Neural cell (in vitro differentiated cells): ENCODE data around the gene LRRK2. TPM values are rescaled to one million over a fixed set of nuclear protein-coding genes. Genes with fewer than 3 reads are reported as not detected.

ENCODE experiments used
- H2AFZ ChIP-seq: fragments of 200-600, 300-800 bp; sonication (generic), shearing (Covaris generic); 2 replicates; pipeline ENCODE4 v1.6.0; 2014; ENCODE audit warnings: low read depth, mild to moderate bottlenecking, antibody characterized with exemption, low read length, moderate library complexity
- H3F3A ChIP-seq: fragments of 200-600 bp; shearing (Covaris generic); 2 replicates; pipeline ENCODE4 v1.6.1; 2016; ENCODE audit warnings: mild to moderate bottlenecking, moderate library complexity, mixed read lengths, antibody characterized with exemption, low read length; ENCODE audit not compliant: insufficient read depth, poor library complexity, severe bottlenecking
- H3K27ac ChIP-seq: fragments of 200-600, 300-800 bp; sonication (generic), shearing (Covaris generic); 2 replicates; pipeline ENCODE4 v1.5.1; 2014; ENCODE audit warnings: mild to moderate bottlenecking, low read length, moderate library complexity
- H3K27me3 ChIP-seq: fragments of 300-800, 200-600 bp; sonication (generic), shearing (Covaris generic); 2 replicates; pipeline ENCODE4 v1.6.0; 2014; ENCODE audit warnings: mild to moderate bottlenecking, low read depth, low read length, moderate library complexity; ENCODE audit not compliant: insufficient read depth
- H3K36me3 ChIP-seq: fragments of 300-800, 200-600 bp; sonication (generic), shearing (Covaris generic); 2 replicates; pipeline ENCODE4 v1.5.1; 2014; ENCODE audit warnings: mild to moderate bottlenecking, antibody characterized with exemption, low read length, moderate library complexity; ENCODE audit not compliant: insufficient read depth
- H3K4me2 ChIP-seq: fragments of 300-800, 200-600 bp; sonication (generic), shearing (Covaris generic); 2 replicates; pipeline ENCODE4 v1.6.0; 2014; ENCODE audit warnings: mild to moderate bottlenecking, low read length
- H3K4me3 ChIP-seq: fragments of 300-800, 200-600 bp; sonication (generic), shearing (Covaris generic); 2 replicates; pipeline ENCODE4 v1.5.1; 2014; ENCODE audit warnings: mild to moderate bottlenecking, low read length, moderate library complexity
- H3K79me2 ChIP-seq: fragments of 200-600 bp; shearing (Covaris generic); replicated peaks from 2 replicates; pipeline ENCODE4 v1.6.0; 2014; ENCODE audit warnings: mild to moderate bottlenecking, low read length, moderate library complexity; ENCODE audit not compliant: insufficient read depth
- H3K9ac ChIP-seq: fragments of 300-800, 200-600 bp; sonication (generic), shearing (Covaris generic); 2 replicates; pipeline ENCODE4 v1.6.1; 2016; ENCODE audit warnings: mild to moderate bottlenecking, low read length, mixed read lengths
- H3K9me2 ChIP-seq: fragments of 200-600 bp; shearing (Covaris generic); 2 replicates; pipeline ENCODE4 v1.6.1; 2016; ENCODE audit warnings: mild to moderate bottlenecking, low read length, mixed read lengths; ENCODE audit not compliant: insufficient read depth
- H3K9me3 ChIP-seq: fragments of 200-600, 300-800 bp; sonication (generic), shearing (Covaris generic); 2 replicates; pipeline ENCODE4 v1.6.1; 2016; ENCODE audit warnings: mild to moderate bottlenecking, mixed run types, low read length, moderate library complexity, mixed read lengths
- H4K20me1 ChIP-seq: fragments of 200-600 bp; shearing (Covaris generic); 2 replicates; pipeline ENCODE4 v1.6.1; 2016; ENCODE audit warnings: mild to moderate bottlenecking, mixed run types; ENCODE audit not compliant: insufficient read depth
- EP300 ChIP-seq: fragments of 450-650 bp; conservative IDR thresholded peaks from 2 replicates; pipeline ENCODE4 v1.6.1; 2014; ENCODE audit warnings: antibody characterized with exemption, mild to moderate bottlenecking, moderate library complexity; ENCODE audit not compliant: poor library complexity, severe bottlenecking
- EZH2 ChIP-seq: fragments of 200-600, 300-800 bp; shearing (Covaris generic), sonication (generic); IDR thresholded peaks from 2 replicates; pipeline ENCODE4 v1.6.1; 2014; ENCODE audit warnings: antibody characterized with exemption, low read length, borderline replicate concordance, mild to moderate bottlenecking; ENCODE audit not compliant: insufficient read depth, poor library complexity, severe bottlenecking
- MXI1 ChIP-seq: fragments of 450-650 bp; conservative IDR thresholded peaks from 2 replicates; pipeline ENCODE4 v1.6.1; 2014; ENCODE audit warnings: antibody characterized with exemption, mild to moderate bottlenecking; ENCODE audit not compliant: poor library complexity, severe bottlenecking
- POLR2AphosphoS5 ChIP-seq: IDR thresholded peaks from 2 replicates; pipeline ENCODE4 v1.6.1; 2012
- RAD21 ChIP-seq: fragments of 450-650 bp; conservative IDR thresholded peaks from 2 replicates; pipeline ENCODE4 v1.6.1; 2014; ENCODE audit warnings: antibody characterized with exemption, mild to moderate bottlenecking, moderate library complexity
- SMC3 ChIP-seq: fragments of 450-650 bp; conservative IDR thresholded peaks from 2 replicates; pipeline ENCODE4 v1.6.1; 2014; ENCODE audit warnings: antibody characterized with exemption, mild to moderate bottlenecking, moderate library complexity; ENCODE audit not compliant: poor library complexity
- TAF1 ChIP-seq: IDR thresholded peaks from 2 replicates; pipeline ENCODE4 v1.6.1; 2012; ENCODE audit warnings: low read depth
- polyA plus RNA-seq: library from polyadenylated mRNA; depleted of rRNA; stranded (reverse); fragments of >200 nt; gene quantifications from 2 replicates; pipeline ENCODE4 v1.2.3, GENCODE V29; 2014
- TF ChIP-seq, protein P1 (sequence below): fragments of 450-650 bp; IDR thresholded peaks from 2 replicates; pipeline ENCODE4 v1.5.1; 2014; ENCODE audit warnings: antibody characterized with exemption, mild to moderate bottlenecking, moderate library complexity; ENCODE audit not compliant: poor library complexity, severe bottlenecking
- TF ChIP-seq, protein P2 (sequence below): IDR thresholded peaks from 2 replicates; pipeline ENCODE4 v1.6.1; 2012; ENCODE audit warnings: borderline replicate concordance

Gene LRRK2
- polyA plus RNA-seq, 1 donor from 2014 or later, result 0.54 TPM

DNA sequence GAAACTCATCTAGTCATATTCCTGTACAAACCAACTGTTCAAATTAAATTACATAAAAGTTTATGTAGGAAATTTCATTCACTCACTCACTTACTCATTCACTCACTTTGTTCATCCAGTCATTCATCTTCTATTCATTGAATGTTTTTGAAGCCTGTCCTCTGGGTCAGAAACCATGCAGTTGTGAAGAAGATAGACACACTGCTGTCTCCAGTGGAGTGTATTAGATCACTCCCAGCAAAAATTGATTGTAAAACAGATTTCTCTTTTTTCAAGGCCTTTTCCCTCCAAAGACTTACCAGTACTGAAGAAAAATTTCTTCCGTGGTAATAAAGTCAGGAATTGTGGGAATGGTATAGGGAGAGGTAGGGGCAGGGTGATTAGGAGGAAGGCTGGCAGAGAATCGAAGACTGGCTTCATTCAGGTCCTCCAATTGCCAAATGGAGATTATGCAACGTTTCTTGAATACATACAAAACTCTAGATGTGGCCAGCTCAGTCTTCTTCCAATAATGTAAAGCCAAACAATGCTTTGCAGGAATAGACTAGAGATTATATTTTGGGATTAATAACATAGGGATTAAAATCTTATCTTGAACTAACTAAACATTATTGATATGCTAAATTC, 9.1 kb downstream of the LRRK2 start:
- no peaks in the 10 kb centered on the region for H3K9me2 ChIP-seq
- H3F3A ChIP-seq, result no peaks in the 10 kb centered on the region
- no peaks in the 10 kb centered on the region for H3K9me3 ChIP-seq
- TF ChIP-seq POLR2AphosphoS5, result no peak
- no peak for TF ChIP-seq EP300
- TF ChIP-seq RAD21, result no peak
- no peak for TF ChIP-seq TAF1
- TF ChIP-seq SMC3, result no peak
- TF ChIP-seq, protein P1, sequence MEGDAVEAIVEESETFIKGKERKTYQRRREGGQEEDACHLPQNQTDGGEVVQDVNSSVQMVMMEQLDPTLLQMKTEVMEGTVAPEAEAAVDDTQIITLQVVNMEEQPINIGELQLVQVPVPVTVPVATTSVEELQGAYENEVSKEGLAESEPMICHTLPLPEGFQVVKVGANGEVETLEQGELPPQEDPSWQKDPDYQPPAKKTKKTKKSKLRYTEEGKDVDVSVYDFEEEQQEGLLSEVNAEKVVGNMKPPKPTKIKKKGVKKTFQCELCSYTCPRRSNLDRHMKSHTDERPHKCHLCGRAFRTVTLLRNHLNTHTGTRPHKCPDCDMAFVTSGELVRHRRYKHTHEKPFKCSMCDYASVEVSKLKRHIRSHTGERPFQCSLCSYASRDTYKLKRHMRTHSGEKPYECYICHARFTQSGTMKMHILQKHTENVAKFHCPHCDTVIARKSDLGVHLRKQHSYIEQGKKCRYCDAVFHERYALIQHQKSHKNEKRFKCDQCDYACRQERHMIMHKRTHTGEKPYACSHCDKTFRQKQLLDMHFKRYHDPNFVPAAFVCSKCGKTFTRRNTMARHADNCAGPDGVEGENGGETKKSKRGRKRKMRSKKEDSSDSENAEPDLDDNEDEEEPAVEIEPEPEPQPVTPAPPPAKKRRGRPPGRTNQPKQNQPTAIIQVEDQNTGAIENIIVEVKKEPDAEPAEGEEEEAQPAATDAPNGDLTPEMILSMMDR, result no peak
- no peak for TF ChIP-seq MXI1
- TF ChIP-seq, protein P2, sequence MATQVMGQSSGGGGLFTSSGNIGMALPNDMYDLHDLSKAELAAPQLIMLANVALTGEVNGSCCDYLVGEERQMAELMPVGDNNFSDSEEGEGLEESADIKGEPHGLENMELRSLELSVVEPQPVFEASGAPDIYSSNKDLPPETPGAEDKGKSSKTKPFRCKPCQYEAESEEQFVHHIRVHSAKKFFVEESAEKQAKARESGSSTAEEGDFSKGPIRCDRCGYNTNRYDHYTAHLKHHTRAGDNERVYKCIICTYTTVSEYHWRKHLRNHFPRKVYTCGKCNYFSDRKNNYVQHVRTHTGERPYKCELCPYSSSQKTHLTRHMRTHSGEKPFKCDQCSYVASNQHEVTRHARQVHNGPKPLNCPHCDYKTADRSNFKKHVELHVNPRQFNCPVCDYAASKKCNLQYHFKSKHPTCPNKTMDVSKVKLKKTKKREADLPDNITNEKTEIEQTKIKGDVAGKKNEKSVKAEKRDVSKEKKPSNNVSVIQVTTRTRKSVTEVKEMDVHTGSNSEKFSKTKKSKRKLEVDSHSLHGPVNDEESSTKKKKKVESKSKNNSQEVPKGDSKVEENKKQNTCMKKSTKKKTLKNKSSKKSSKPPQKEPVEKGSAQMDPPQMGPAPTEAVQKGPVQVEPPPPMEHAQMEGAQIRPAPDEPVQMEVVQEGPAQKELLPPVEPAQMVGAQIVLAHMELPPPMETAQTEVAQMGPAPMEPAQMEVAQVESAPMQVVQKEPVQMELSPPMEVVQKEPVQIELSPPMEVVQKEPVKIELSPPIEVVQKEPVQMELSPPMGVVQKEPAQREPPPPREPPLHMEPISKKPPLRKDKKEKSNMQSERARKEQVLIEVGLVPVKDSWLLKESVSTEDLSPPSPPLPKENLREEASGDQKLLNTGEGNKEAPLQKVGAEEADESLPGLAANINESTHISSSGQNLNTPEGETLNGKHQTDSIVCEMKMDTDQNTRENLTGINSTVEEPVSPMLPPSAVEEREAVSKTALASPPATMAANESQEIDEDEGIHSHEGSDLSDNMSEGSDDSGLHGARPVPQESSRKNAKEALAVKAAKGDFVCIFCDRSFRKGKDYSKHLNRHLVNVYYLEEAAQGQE, result no peak
- TF ChIP-seq EZH2, result no peak
- no peaks in the 10 kb centered on the region for H3K27me3 ChIP-seq
- H3K27ac ChIP-seq, result no peak overlapping the region
- no peaks in the 10 kb centered on the region for H3K79me2 ChIP-seq
- no peak overlapping the region for H2AFZ ChIP-seq
- no peak overlapping the region for H3K9ac ChIP-seq
- H4K20me1 ChIP-seq, result no peaks in the 10 kb centered on the region
- H3K36me3 ChIP-seq, result no peaks in the 10 kb centered on the region
- H3K4me2 ChIP-seq, result no peak overlapping the region
- H3K4me3 ChIP-seq, result no peak overlapping the region

DNA sequence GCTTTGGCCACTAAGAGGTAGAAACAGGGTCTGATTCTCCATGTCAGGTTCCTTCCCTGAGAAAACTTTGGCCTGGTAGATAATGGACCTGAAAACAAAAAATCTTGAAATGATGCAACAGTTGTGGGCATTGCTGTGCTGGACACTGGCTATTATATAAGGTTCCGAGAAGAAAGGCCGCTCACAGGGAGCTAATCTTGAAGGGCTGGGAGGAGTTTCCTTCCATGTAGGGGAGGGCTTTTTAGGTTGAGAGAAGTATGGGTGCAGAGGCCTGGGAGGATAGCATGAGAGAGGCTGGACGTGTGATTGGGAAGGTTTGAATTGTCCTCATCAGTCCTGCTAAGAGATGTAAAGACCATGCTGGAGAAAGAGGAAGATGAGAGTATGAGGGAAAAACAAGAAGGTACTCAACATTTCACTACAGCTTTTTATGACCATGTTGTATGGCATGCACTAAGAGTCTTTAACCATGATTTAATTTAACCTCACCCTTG, 11.6 kb downstream of the LRRK2 start:
- H3K9me3 ChIP-seq, result no peaks in the 10 kb centered on the region
- no peak overlapping the region for H3K9ac ChIP-seq
- no peak overlapping the region for H2AFZ ChIP-seq
- H3K79me2 ChIP-seq, result no peaks in the 10 kb centered on the region
- H3K4me3 ChIP-seq, result no peak overlapping the region
- H3K9me2 ChIP-seq, result no peaks in the 10 kb centered on the region
- no peaks in the 10 kb centered on the region for H3F3A ChIP-seq
- H3K27me3 ChIP-seq, result no peaks in the 10 kb centered on the region
- H4K20me1 ChIP-seq, result no peaks in the 10 kb centered on the region
- no peak overlapping the region for H3K4me2 ChIP-seq
- no peaks in the 10 kb centered on the region for H3K36me3 ChIP-seq
- H3K27ac ChIP-seq, result no peak overlapping the region
- no peak for TF ChIP-seq MXI1
